DOHH2 (cell line): ENCODE data around the gene ZNF738.

Source experiments
- H3F3A ChIP-seq: fragments of 200-600 bp; sonication (generic), shearing (Covaris generic); 2 replicates; pipeline ENCODE4 v1.6.0; 2016; ENCODE audit warnings: antibody characterized with exemption, mild to moderate bottlenecking; ENCODE audit not compliant: control insufficient read depth, insufficient read depth
- H3K27ac ChIP-seq: fragments of 200-600 bp; sonication (generic); 2 replicates; pipeline ENCODE4 v1.5.1; 2014; ENCODE audit warnings: low read depth, mild to moderate bottlenecking, low read length, moderate library complexity
- H3K27me3 ChIP-seq: fragments of 200-600 bp; sonication (generic); 2 replicates; pipeline ENCODE4 v1.6.1; 2014; ENCODE audit warnings: mild to moderate bottlenecking, low read length, mixed read lengths; ENCODE audit not compliant: control insufficient read depth
- H3K36me3 ChIP-seq: fragments of 200-600 bp; sonication (generic); 2 replicates; pipeline ENCODE4 v1.6.1; 2014; ENCODE audit warnings: mild to moderate bottlenecking, low read length, moderate library complexity, mixed read lengths; ENCODE audit not compliant: control insufficient read depth
- H3K4me1 ChIP-seq: fragments of 200-600 bp; sonication (generic); 2 replicates; pipeline ENCODE4 v1.6.1; 2014; ENCODE audit warnings: mild to moderate bottlenecking, low read length, mixed read lengths; ENCODE audit not compliant: control insufficient read depth
- H3K4me2 ChIP-seq: fragments of 200-600 bp; sonication (generic); 2 replicates; pipeline ENCODE4 v1.6.0; 2014; ENCODE audit warnings: mild to moderate bottlenecking, low read length, moderate library complexity
- H3K4me3 ChIP-seq: fragments of 200-600 bp; sonication (generic); 2 replicates; pipeline ENCODE4 v1.5.1; 2014; ENCODE audit warnings: mild to moderate bottlenecking, low read length, mixed read lengths
- H3K79me2 ChIP-seq: fragments of 200-600 bp; sonication (generic); 2 replicates; pipeline ENCODE4 v1.6.1; 2014; ENCODE audit warnings: mild to moderate bottlenecking, low read length, mixed read lengths; ENCODE audit not compliant: control insufficient read depth
- H3K9me2 ChIP-seq: fragments of 200-600 bp; sonication (generic); replicated peaks from 2 replicates; pipeline ENCODE4 v1.6.1; 2014; ENCODE audit warnings: mild to moderate bottlenecking, low read length, mixed read lengths; ENCODE audit not compliant: control insufficient read depth
- H3K9me3 ChIP-seq: fragments of 200-600 bp; sonication (generic); 2 replicates; pipeline ENCODE4 v1.6.1; 2014; ENCODE audit warnings: antibody characterized with exemption, low read length, mixed read lengths; ENCODE audit not compliant: control insufficient read depth, insufficient read depth
- H4K20me1 ChIP-seq: fragments of 200-600 bp; sonication (generic); 2 replicates; pipeline ENCODE4 v1.6.0; 2014; ENCODE audit warnings: low read depth, mild to moderate bottlenecking, antibody characterized with exemption, low read length, moderate library complexity; ENCODE audit not compliant: control insufficient read depth, insufficient read depth
- EZH2phosphoT487 ChIP-seq: fragments of 200-600 bp; sonication (generic); IDR thresholded peaks from 2 replicates; pipeline ENCODE4 v1.6.1; 2017; ENCODE audit warnings: borderline replicate concordance, mild to moderate bottlenecking, antibody characterized with exemption, low read length, moderate library complexity, mixed read lengths
- TF ChIP-seq, protein P1 (sequence below): fragments of 200-600 bp; sonication (generic); IDR thresholded peaks from one replicate; pipeline ENCODE4 v1.5.1; 2014; ENCODE audit warnings: antibody characterized with exemption, mild to moderate bottlenecking, low read depth, low read length; ENCODE audit not compliant: poor library complexity, severe bottlenecking

Gene ZNF738

DNA sequence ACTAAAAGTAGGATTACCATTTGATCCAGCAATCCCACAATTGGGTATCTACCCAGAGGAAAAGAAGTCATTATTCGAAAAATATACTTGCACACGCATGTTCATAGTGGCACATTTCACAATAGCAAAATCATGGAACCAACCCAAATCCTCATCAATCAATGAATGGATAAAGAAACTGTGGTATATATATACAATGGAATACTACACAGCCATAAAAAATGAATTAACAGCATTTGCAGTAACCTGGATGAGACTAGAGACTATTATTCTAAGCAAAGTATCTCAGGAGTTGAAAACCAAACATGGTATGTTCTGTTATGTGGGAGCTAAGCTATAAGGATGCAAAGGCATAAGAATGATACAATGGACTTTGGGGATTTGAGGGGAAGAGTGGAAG is 32.6 kb upstream of the ZNF738 start:
- Histone ChIP-seq H4K20me1 (no peaks in the 10 kb centered on the region), H3K9me2 (no peaks in the 10 kb centered on the region), H3K27ac (no peak overlapping the region), H3F3A (no peaks in the 10 kb centered on the region), H3K79me2 (peaks cover 78% of the 10 kb centered on the region), H3K36me3 (peaks cover 52% of the 10 kb centered on the region), H3K4me1 (peaks cover 15% of the 10 kb centered on the region), H3K9me3 (peaks cover 20% of the 10 kb centered on the region), H3K27me3 (no peaks in the 10 kb centered on the region), H3K4me2 (no peak overlapping the region), H3K4me3 (no peak overlapping the region)
- TF ChIP-seq EZH2phosphoT487: no peak
- TF ChIP-seq, protein P1, sequence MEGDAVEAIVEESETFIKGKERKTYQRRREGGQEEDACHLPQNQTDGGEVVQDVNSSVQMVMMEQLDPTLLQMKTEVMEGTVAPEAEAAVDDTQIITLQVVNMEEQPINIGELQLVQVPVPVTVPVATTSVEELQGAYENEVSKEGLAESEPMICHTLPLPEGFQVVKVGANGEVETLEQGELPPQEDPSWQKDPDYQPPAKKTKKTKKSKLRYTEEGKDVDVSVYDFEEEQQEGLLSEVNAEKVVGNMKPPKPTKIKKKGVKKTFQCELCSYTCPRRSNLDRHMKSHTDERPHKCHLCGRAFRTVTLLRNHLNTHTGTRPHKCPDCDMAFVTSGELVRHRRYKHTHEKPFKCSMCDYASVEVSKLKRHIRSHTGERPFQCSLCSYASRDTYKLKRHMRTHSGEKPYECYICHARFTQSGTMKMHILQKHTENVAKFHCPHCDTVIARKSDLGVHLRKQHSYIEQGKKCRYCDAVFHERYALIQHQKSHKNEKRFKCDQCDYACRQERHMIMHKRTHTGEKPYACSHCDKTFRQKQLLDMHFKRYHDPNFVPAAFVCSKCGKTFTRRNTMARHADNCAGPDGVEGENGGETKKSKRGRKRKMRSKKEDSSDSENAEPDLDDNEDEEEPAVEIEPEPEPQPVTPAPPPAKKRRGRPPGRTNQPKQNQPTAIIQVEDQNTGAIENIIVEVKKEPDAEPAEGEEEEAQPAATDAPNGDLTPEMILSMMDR: no peak

DNA sequence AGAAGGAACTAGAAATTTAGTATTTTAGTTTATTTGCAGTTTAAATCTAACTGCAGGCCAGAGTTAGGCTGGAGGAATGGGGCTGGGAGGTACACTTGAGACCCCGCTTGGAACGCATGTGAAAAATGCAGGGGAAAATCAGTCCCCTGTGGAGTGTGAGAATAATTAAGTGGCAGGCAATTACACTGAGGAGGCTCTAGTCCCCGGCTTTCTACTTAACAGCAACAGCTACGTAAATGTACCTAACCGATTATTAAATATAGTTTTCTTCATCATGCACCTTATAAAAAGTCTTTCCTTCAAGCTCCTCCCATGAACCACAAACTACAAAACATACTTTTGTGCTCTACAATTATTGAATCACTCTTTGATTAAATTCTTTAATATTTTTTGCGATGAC is 30.4 kb upstream of the ZNF738 start:
- H3K9me2 ChIP-seq: no peaks in the 10 kb centered on the region
- peaks cover 56% of the 10 kb centered on the region for H3K79me2 ChIP-seq
- H3K9me3 ChIP-seq: peaks cover 27% of the 10 kb centered on the region
- TF ChIP-seq, protein P1: no peak
- no peak for TF ChIP-seq EZH2phosphoT487
- H3K27me3 ChIP-seq: no peaks in the 10 kb centered on the region
- H4K20me1 ChIP-seq: no peaks in the 10 kb centered on the region
- H3K4me2 ChIP-seq: peak overlapping the region; percentile 81
- H3K36me3 ChIP-seq: peaks cover 48% of the 10 kb centered on the region
- peaks cover 15% of the 10 kb centered on the region for H3K4me1 ChIP-seq
- H3K27ac ChIP-seq: peak overlapping the region; percentile 83
- no peaks in the 10 kb centered on the region for H3F3A ChIP-seq
- peak overlapping the region; percentile 99 for H3K4me3 ChIP-seq

DNA sequence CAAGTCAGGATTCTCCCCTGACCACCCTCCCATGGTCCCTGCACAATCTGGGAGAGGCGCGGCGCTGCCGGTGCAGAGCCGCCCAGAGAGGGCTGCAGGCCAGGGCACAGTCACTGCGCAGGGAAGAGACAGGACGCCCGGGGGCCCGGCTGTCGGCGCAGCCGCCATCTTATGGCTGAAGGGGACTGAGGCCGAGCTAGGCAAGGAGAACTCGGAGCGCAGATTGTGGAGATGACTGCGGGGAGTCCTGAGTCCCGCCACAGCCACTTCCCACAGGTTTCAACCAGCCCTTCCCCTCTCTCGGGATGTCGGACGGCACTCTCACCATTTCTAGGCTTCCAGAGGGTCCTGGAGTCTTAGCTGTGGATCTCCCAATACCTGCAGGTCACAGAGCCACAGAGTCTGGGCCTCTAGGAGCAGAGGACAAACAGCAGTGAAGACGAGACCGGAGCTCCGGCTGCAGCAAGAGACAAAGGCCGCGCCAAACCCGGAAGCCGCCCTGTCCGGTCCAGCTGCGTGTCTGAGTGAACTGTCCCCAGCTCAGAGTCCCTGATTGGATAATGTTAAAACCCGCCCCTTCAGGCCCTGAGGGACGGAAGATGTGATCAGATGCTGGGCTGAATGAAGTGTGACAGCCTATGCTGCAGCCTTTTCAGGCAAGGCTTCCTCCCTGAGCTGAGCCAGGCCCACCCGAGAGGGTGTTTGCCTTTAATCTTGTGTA is 29.8 kb upstream of the ZNF738 start, which contains the start of gene ZNF708:
Gene ZNF708 (minus strand): TSS at position 526 of the 721 bp plus-strand sequence. CDS start 198 bp downstream, at position 328.
- Histone ChIP-seq H4K20me1 (no peaks in the 10 kb centered on the region), H3K9me3 (peaks cover 24% of the 10 kb centered on the region), H3K9me2 (no peaks in the 10 kb centered on the region), H3K27ac (peak within 1 kb of the TSS; percentile 83), H3K79me2 (peaks cover 50% of the 10 kb centered on the region), H3K4me1 (peaks cover 15% of the 10 kb centered on the region), H3K4me2 (peak within 1 kb of the TSS; percentile 81), H3K27me3 (no peaks in the 10 kb centered on the region), H3K36me3 (peaks cover 44% of the 10 kb centered on the region), H3F3A (no peaks in the 10 kb centered on the region), H3K4me3 (peak within 1 kb of the TSS; percentile 99)
- TF ChIP-seq, protein P1: no peak
- TF ChIP-seq EZH2phosphoT487: no peak
